NCI-H2227 treated with DMSO at 0.1 percent for 48 hours (cell line): ENCODE measurements around the gene RALGAPB.

Experiments
- DNase-seq: peaks from one replicate; lab custom pipeline; 2025; lab: John Stamatoyannopoulos, UW

Gene RALGAPB

DNA sequence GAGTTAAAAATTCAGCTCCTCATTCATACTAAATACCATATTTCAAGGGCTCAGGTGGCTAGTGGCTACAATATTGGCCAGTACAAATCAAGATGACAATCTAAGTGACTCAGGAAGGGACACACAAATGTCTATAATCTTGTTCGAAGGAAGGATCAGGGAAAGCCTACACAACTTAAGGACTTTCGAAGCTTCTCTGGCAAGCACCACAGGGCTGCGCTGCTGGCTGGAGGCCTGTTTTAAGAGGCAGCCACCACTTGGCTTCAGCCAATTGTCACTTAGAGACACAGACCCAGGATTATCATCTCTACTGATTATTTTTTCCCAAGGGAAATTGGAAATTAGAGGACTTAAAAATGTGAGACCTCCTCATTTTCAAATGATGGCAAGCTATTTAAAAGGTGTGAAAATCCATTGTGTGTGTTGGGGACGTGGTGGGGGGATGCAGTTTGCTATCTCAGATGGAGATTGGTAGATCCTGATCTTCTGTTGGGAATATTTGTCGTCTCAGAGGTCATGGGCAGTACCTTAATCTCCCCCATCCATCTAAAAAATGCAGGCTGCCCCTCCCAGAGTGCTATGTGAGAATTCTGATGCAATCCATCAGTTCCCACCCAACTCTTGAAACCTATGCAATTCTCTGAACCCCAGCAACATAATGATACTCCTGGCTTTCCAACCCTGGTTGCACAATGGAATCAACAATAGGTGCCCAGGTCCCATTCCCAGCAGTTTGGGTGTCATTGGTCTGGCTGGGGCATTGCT lies 140.3 kb downstream of the RALGAPB start:
- no peak for DNase-seq

DNA sequence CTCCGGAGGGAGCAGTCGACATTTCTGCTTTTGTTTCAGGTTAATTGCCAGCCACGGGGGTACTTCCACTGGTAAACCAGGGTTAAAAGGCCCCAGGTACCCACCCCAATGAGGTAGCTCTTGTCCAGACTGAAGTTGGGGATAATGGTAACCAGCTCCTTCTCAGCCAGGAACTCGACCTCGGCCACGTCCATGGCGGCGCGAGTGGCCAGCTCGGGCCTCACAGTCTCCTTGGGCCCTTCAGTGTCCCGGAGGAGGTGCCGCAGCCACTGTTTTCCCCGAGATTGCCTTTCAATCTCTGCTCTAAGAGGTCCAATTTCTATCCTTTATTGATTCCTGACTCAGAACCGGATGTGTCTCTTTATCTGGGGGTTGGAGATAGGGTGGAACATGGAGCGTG lies 142.6 kb downstream of the RALGAPB start:
- no peak for DNase-seq

DNA sequence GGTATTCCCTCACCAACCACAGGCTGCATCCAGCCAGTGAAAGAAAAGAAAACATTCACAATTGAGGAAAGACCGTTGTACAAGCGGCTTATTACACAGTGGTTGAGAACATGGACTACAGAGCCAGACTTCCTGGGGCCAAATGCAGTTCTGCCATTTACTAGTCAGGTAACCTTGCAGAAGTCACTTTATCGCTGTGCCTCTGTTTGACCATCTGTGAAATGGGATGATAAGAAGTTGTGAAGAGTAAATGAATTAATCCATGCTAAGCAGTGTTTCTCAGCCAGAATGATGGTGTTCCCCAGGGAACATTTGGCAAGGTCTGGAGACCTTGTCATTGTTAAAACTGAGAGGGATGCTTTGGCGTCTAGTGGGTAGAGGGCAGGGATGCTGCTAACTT lies 143.8 kb downstream of the RALGAPB start:
- no peak for DNase-seq

DNA sequence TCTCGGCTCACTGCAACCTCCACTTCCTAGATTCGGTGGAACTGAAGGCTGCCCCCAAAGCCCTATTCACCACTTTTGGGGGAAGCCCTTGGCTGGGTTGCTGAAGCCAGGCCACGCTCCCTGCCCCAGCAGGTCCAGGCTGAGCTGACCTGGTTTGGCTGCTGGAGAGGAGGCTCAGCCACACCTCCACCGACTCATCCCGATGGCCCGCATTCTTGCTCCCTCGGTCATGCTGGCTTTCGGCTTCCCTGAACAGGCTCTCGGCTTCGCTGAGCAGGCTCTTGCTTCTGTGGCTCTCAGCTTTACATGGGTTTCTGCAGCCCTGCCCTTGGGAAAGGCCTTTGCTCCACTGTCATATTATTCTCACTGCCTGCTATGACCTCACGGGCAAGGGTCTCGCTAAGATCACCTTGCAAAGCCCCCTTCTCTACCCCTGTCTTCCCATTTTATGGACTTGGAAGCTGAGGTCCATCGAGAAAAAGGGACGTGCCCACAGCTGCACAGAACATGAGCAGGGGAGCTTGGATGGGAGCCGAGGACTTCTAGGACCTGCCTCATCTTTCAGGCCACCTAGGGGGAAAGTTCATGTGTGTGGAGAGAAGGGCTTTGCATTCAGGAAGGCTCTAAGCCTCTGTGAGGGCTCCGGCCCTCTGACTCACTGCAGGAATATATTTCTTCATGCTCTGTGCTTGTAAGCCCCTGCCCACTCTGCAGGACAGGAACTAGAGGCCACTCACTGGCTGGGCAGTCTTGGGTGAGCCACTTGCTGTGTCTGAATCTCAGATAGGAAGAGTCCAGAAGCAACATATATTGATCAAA lies 144.6 kb downstream of the RALGAPB start:
- no peak for DNase-seq

DNA sequence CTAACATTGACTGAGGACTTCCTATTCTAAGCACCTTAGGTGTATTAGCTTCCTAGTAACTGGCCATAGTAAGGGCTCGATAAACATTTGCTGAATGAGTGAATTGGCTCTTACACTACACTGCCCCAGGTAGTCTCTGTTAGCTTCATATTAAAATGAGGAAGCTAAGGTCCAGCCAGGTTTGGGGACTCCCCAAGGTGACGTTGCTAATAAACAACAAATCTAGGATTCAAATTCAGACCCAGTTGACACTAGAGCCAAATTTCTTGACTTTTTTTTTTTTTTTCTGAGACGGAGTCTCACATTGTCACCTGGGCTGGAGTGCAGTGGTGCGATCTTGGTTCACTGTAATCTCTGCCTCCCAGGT lies 145.2 kb downstream of the RALGAPB start:
- DNase-seq: no peak

DNA sequence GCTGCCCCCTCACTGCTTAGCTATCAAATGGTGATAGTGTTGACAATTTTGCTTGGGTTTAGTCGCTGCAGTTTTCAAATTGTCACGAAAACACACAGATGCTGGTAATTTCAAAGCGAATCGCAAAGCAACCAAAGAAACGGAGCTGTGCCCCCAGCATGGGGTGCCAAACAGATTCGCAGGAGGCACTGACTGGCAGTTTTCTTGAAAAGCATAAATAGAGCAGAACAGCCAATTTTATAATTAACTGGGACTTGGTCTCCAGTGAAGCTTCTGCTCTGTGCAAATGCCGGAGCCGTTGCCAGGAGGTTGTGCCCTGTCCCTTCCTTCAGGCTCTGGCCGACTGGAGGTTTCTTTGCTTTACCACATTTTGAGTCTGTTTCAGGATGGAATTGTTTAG lies 147.8 kb downstream of the RALGAPB start:
- DNase-seq: peak; percentile 73

DNA sequence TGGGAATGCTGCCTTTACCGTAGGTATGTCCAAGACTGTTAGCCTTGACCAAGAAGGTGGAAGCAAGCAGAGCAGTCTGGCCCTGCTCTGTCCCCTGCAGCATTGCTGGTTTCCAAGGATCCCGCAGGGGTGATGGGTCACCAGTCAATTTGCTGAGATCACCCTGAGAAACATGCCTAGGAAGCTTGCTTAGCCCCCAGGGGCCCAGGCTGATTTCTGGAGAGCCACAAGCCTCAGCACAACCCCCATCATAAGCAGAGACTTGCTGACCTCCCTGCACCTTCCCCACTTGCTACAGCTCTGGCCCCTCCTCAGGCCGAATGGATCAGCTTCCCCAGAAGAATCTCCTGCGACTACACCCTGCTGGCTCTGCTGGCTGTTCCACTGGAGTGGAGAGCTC lies 150.4 kb downstream of the RALGAPB start:
- DNase-seq: no peak

DNA sequence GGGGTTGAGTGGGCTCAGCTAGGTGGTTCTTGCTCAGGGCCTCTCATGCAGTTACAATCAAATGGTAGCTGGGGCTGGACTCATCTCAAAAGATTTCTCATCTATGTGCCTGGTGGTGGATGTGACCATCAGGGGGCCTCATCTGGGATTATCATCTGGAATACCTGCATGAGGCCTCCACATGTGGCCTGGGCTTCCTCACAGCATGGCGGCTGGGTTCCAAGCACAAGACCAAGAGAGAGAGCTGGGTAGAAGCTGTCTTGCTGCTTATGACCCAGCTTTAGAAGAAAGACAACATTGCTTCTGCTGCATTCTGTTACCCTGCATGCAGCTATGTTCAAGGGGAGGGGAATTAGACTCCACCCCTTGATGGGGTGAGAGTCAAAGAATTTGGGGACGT lies 151.4 kb downstream of the RALGAPB start:
- DNase-seq: no peak

DNA sequence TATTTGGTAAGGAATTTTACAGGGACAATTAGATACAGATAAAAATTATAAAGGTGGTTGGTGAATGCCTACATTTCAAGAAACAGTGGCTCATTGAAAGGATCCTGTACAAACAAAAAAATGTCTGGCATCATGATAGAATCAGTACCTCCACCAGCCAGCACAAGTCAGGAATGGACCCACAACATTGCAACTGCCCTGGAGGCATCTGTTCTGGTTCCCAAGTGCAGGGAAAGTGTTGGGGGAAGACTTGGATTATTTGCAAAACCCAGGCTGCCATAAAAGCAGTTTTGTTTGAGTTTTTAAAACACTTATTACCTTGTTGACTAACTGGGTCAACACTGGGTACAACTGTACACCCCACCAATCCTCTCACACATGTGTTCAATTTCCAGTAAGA lies 153.3 kb downstream of the RALGAPB start:
- DNase-seq: no peak

DNA sequence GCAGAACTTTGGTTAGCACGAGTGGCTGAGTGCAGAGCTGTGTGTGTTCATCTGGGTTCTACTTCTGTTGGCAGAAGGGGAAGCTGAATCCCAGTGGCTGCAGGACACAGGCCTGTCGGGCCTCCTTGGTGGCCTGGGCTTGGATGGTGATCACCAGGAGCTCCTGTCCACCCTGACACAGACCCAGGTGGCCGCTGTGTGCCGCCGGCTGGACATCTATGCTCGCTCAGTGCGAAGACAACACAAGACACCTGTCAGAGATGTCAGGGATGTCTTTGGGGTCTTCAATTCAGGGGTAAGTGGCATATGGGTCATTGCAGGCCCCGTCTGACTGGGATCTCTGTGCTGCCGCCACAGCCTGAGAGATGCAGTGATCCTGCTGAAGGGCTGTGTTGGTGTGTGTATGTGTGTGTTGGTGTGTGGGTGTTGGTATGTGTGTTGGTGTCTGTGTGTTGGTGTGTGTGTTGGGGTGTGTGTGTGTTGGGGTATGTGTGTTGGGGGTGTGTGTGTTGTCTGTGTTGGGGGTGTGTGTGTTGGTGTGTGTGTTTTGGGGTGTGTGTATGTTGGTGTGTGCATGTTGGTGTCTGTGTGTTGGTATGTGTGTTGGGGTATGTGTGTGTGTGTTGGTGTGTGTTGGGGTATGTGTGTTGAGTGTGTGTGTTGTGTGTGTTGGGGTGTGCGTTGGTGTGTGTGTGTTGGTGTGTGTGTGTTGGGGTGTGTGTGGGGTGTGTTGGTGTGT lies 154.4 kb downstream of the RALGAPB start:
- DNase-seq: no peak
